Kidney tubule cell (primary cell): ENCODE data around the gene ADD3.
"Not testable (repeated sequence)": the region's sequence is repeated elsewhere in the genome, so short reads cannot be mapped to it uniquely, and the experiment has no call there.

Experiments used
- DNase-seq: peaks from one replicate; pipeline ENCODE4 v3.0.0-alpha.2; 2018; ENCODE audit warnings: low spot score

The ADD3 gene

GRCh38 chr10:109975244-109976190 is 32.3 kb upstream of the ADD3 start:
- no peak for DNase-seq

GRCh38 chr10:109976681-109977080 is 31.1 kb upstream of the ADD3 start:
- DNase-seq = no peak

- peak; percentile 57 for DNase-seq
Measured at GRCh38 chr10:109977382-109977806, 30.4 kb upstream of the ADD3 start.

GRCh38 chr10:109978481-109978880 is 29.3 kb upstream of the ADD3 start:
- DNase-seq = peak; percentile 33

- DNase-seq = no peak
Measured at GRCh38 chr10:109979215-109979614, 28.6 kb upstream of the ADD3 start.

- no peak for DNase-seq
Measured at GRCh38 chr10:109981650-109982049, 26.1 kb upstream of the ADD3 start.

GRCh38 chr10:109982123-109982522 is 25.7 kb upstream of the ADD3 start:
- no peak for DNase-seq

GRCh38 chr10:109982812-109983211 is 25.0 kb upstream of the ADD3 start:
- DNase-seq = no peak

- DNase-seq = no peak
Measured at GRCh38 chr10:109984013-109984412, 23.8 kb upstream of the ADD3 start.

- DNase-seq = not testable (repeated sequence)
Measured at GRCh38 chr10:109985768-109986167, 22.0 kb upstream of the ADD3 start.

GRCh38 chr10:109987452-109988211 is 20.2 kb upstream of the ADD3 start:
- DNase-seq = peak; percentile 76

- no peak for DNase-seq
Measured at GRCh38 chr10:109988212-109988596, 19.6 kb upstream of the ADD3 start.

GRCh38 chr10:109991266-109991855 is 16.4 kb upstream of the ADD3 start:
- no peak for DNase-seq

- DNase-seq = no peak
Measured at GRCh38 chr10:109992485-109992884, 15.3 kb upstream of the ADD3 start.

GRCh38 chr10:109993551-109994330 is 14.0 kb upstream of the ADD3 start:
- DNase-seq = no peak

- DNase-seq = no peak
Measured at GRCh38 chr10:109994711-109995577, 12.8 kb upstream of the ADD3 start.

GRCh38 chr10:109995595-109995994 is 12.2 kb upstream of the ADD3 start:
- no peak for DNase-seq

- DNase-seq = no peak
Measured at GRCh38 chr10:109996225-109996624, 11.6 kb upstream of the ADD3 start.

GRCh38 chr10:109996766-109997171 is 11.0 kb upstream of the ADD3 start:
- DNase-seq = no peak

GRCh38 chr10:109997233-109997632 is 10.6 kb upstream of the ADD3 start:
- DNase-seq = no peak

GRCh38 chr10:109998513-109998912 is 9.3 kb upstream of the ADD3 start:
- no peak for DNase-seq
